ENCODE results near the gene PRSS58. TPM values are rescaled to one million over a fixed set of nuclear protein-coding genes. Genes with fewer than 3 reads are reported as not detected.
A peak's percentile ranks its signal among the peaks of the same experiment; 100 is the strongest.

Gene PRSS58
- total RNA-seq, 1 donor from 2014 or later: not detected

DNA sequence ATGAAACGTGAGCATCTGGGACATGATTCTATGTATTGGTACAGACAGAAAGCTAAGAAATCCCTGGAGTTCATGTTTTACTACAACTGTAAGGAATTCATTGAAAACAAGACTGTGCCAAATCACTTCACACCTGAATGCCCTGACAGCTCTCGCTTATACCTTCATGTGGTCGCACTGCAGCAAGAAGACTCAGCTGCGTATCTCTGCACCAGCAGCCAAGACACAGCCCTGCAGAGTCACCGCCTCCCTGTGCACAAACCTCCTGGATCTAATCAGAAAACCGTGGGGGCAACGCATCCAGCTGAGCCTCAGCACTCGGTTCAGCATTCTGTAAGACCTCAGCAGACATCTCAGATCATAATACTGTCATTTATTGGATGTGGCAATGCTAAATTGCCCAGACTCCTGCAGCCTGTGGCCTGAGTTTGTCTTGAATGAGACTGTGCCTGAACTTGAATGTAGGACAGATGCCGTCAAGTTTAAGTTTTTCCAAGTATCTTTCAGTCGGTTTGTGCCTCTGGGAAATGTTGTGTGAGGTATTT is 41.5 kb upstream of the PRSS58 start:
- DNase-seq (ENCODE audit: low read depth): no peak
- TF ChIP-seq, protein P1, sequence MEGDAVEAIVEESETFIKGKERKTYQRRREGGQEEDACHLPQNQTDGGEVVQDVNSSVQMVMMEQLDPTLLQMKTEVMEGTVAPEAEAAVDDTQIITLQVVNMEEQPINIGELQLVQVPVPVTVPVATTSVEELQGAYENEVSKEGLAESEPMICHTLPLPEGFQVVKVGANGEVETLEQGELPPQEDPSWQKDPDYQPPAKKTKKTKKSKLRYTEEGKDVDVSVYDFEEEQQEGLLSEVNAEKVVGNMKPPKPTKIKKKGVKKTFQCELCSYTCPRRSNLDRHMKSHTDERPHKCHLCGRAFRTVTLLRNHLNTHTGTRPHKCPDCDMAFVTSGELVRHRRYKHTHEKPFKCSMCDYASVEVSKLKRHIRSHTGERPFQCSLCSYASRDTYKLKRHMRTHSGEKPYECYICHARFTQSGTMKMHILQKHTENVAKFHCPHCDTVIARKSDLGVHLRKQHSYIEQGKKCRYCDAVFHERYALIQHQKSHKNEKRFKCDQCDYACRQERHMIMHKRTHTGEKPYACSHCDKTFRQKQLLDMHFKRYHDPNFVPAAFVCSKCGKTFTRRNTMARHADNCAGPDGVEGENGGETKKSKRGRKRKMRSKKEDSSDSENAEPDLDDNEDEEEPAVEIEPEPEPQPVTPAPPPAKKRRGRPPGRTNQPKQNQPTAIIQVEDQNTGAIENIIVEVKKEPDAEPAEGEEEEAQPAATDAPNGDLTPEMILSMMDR (conservative IDR thresholded peaks at IDR 0.05; ENCODE audit: low read depth, low read length): no peak
- H3K4me3 ChIP-seq (ENCODE audit: low read depth, low read length): no peak overlapping the region

DNA sequence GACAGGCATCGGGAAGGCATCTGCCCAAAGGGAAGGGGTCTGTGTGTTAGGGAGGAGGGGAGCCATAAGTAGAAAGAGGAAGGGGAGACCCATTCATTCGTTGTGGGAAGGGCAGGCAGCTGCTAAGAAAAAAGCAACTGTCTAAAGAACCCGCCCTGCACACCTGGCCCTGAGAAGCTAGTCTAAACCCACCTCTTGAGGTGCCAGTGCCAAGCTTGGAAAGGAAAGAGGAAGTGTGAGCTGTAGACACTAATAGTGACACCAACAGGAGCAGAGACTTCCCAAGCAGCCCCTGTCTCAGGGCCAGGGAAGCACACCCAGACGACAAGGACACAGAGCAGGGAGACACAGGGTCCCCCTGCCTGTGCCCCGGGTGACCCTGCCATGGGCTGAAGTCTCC is 40.8 kb upstream of the PRSS58 start:
- H3K4me3 ChIP-seq (ENCODE audit: low read depth, low read length): no peak overlapping the region
- TF ChIP-seq, protein P1 (conservative IDR thresholded peaks at IDR 0.05; ENCODE audit: low read depth, low read length): no peak
- no peak for DNase-seq (ENCODE audit: low read depth)

DNA sequence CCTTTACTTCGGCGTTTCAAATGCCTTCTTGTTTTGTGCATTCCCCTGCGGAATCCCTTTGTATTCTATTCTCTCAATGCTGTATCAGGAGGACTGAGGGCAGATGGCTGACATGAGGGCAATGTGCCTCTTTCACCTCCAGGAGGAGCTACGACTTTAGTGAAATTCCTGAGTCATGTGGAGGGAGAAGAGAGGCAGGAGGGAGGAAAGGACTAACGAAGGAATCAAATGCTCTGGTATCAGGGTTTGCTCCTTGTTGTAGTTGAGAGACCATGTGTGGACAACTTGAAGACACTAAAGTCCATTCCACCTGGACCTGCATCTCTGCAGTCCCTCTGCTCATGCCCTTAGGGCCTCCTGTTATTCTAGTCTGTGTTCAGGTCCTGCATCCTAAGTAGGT is 40.2 kb upstream of the PRSS58 start:
- no peak for DNase-seq (ENCODE audit: low read depth)
- no peak overlapping the region for H3K4me3 ChIP-seq (ENCODE audit: low read depth, low read length)
- TF ChIP-seq, protein P1 (conservative IDR thresholded peaks at IDR 0.05; ENCODE audit: low read depth, low read length): peak; percentile 62

DNA sequence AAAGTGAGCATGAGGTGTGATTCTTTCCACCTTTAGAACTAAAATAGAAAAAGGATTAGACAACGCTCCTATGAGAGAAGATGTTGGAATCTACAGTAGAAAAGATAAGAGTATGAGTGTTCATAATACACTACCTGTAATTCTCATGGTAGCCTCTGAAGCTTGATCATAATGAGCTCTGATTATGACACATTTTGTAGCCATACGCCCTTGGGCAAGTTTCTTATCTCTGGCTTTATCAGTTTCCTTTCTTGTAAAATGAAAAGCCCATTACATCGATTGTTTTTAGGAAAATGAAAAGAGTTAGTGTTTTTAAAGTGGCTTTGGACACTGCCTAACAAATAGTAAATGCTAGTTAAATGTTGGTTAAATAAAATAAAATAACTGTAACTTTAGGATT is 22.4 kb upstream of the PRSS58 start:
- TF ChIP-seq, protein P1 (conservative IDR thresholded peaks at IDR 0.05; ENCODE audit: low read depth, low read length): no peak
- DNase-seq (ENCODE audit: low read depth): no peak
- H3K4me3 ChIP-seq (ENCODE audit: low read depth, low read length): no peak overlapping the region

DNA sequence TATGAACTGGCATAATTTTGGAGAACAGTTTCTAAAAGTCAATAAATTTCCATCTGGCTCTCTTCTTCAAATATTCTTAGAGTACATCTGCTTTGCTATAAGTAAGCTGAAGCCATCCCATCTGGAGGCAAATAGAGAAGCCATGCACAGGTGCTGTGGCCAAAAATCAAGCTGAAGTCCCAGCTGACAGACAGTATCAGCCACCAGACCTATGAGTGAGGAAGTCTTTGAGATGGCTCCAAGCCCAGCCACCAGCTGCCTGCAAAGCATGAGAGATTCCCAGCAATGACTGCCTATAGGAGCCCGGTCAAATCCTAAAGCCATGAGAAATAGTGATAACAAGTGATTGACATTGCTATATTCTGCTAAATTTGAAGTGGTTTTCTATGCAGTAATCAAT is 21.7 kb upstream of the PRSS58 start:
- H3K4me3 ChIP-seq (ENCODE audit: low read depth, low read length): no peak overlapping the region
- DNase-seq (ENCODE audit: low read depth): no peak
- TF ChIP-seq, protein P1 (conservative IDR thresholded peaks at IDR 0.05; ENCODE audit: low read depth, low read length): no peak

DNA sequence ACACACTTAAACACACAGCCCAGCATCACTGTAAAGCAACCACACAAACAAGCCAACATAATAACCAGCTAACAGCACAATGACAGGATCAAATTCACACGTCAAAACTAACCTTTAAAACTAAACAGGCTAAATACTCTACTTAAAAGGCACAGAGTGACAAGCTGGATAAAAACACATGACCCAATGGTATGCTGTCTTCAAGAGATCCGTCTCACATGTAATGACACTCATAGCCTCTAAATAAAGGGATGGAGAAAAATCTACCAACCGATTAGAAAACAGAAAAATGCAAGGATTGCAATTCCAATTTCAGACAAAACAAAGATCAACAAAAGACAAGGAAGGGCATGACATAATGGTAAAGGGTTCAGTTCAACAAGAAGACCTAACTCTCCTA is 17.2 kb upstream of the PRSS58 start:
- no peak for DNase-seq (ENCODE audit: low read depth)
- H3K4me3 ChIP-seq (ENCODE audit: low read depth, low read length): no peak overlapping the region
- TF ChIP-seq, protein P1 (conservative IDR thresholded peaks at IDR 0.05; ENCODE audit: low read depth, low read length): no peak

DNA sequence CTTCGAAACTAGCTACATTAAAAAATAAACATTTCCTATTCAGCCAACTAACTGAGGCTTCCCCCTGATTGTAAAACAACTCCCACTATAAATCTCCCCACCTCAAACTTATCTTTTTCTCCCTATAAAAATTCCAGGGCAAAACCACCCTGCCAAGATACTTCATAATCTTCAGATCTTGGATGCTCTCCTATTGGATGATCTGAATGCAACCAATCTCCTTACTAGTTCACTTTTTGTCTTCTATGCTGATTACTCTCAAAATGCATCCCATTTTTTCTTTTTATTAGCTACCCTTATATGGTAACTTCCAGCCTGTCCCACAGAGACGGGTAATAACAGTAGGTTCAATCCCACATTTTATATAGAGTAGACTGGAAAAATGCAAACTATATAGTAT is 15.0 kb upstream of the PRSS58 start:
- TF ChIP-seq, protein P1 (conservative IDR thresholded peaks at IDR 0.05; ENCODE audit: low read depth, low read length): no peak
- DNase-seq (ENCODE audit: low read depth): no peak
- H3K4me3 ChIP-seq (ENCODE audit: low read depth, low read length): no peak overlapping the region
